SK-N-MC (cell line): ENCODE results near the gene INPP5A.

ENCODE experiments used
- EZH2 ChIP-seq: fragments of 200-600 bp; sonication (generic); IDR thresholded peaks from one replicate; pipeline ENCODE4 v1.6.1; 2017; ENCODE audit warnings: antibody characterized with exemption
- FOXP2 ChIP-seq: optimal IDR thresholded peaks from 2 replicates; pipeline ENCODE3; 2011; ENCODE audit warnings: mild to moderate bottlenecking, moderate library complexity; ENCODE audit not compliant: insufficient read depth; ENCODE audit errors: extremely low read length, control extremely low read depth
- POLR2AphosphoS5 ChIP-seq: IDR thresholded peaks from 2 replicates; pipeline ENCODE4 v1.6.1; 2012; ENCODE audit warnings: mild to moderate bottlenecking, low read depth, low read length, borderline replicate concordance

DNA sequence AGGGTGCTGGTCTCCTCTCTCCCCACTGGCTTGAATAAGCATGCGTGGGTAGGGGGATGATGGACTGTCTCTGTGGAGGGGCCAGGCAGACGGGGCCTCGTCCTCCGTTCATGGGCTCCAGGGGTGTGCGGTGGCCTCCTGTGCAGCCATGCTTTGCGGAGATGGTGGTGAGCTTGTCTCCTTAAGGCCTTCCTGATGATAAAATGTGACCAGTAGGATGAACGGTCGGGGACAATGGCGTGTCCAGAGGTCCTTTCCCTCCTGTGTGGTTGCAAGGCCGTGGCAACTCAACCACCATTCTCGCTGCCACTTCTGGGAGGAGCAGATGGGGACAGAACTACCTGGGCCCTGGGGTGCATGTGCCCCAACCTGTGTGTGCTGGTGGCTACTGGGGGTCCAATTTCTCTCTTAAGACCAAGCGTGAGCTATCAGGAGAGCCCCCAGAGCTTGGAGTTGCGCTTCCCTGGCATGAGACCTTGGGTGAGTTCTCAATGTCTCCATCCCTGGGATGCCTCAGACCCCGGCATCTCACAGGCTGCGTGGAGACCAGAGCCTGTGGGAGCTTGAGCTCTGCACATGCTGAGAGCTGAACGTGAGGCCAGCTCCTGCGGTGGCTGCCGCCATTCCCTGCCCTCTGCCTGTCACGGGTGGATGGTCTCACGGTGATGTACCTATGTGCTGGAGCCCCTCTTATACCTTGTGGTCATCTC lies 112.2 kb downstream of the INPP5A start:
- TF ChIP-seq POLR2AphosphoS5 (no peak), EZH2 (no peak), FOXP2 (no peak)
